H1 (cell line): ENCODE results near the gene FGF14. TPM values are rescaled to one million over a fixed set of nuclear protein-coding genes. Genes with fewer than 3 reads are reported as not detected.

Source experiments
- CTCF ChIA-PET: fragments of 300-600 bp; sonication (Branson Sonifier 250); formaldehyde crosslinking; loops from one replicate; lab custom pipeline; 2021; ENCODE audit not compliant: partially characterized antibody; lab: Charles Lee
- POLR2A ChIA-PET: fragments of 300-600 bp; sonication (Branson Sonifier 250); formaldehyde crosslinking; loops from one replicate; lab custom pipeline; 2021; ENCODE audit warnings: inconsistent platforms; ENCODE audit not compliant: partially characterized antibody; lab: Charles Lee
- DNase-seq, 2 experiments: peaks; one replicate each; pipeline versions ENCODE4 v3.0.0 to v3.0.0-alpha.2; 2010 to 2022; ENCODE audit warnings: low spot score in 2 of 2, low read depth in 1 of 2, mixed read lengths in 1 of 2
- FAIRE-seq: peaks from 2 replicates; lab custom pipeline; 2011; peaks lifted over from hg19 to GRCh38; lab: Jason Lieb, UNC
- H2AFZ ChIP-seq: 2 replicates; pipeline ENCODE4 v1.8.1; 2012; ENCODE audit warnings: low read length, inconsistent platforms
- H2AK5ac ChIP-seq: 2 replicates; pipeline ENCODE4 v1.6.1; 2013; ENCODE audit warnings: low read depth, low read length
- H2BK120ac ChIP-seq: replicated peaks from 2 replicates; pipeline ENCODE3; 2013; ENCODE audit warnings: low read depth, low read length, inconsistent platforms
- H2BK12ac ChIP-seq: 2 replicates; pipeline ENCODE4 v1.6.1; 2013; ENCODE audit warnings: low read depth, low read length
- H2BK15ac ChIP-seq: 2 replicates; pipeline ENCODE4 v1.6.1; 2013; ENCODE audit warnings: low read length
- H2BK20ac ChIP-seq: 2 replicates; pipeline ENCODE4 v1.6.1; 2013; ENCODE audit warnings: low read length
- H2BK5ac ChIP-seq: 2 replicates; pipeline ENCODE4 v1.6.1; 2013; ENCODE audit warnings: low read depth, low read length
- H3K14ac ChIP-seq: 2 replicates; pipeline ENCODE4 v1.6.1; 2013; ENCODE audit warnings: inconsistent platforms; ENCODE audit not compliant: insufficient read length
- H3K18ac ChIP-seq: 2 replicates; pipeline ENCODE4 v1.6.1; 2013; ENCODE audit warnings: low read length; ENCODE audit errors: extremely low read depth
- H3K23ac ChIP-seq: 2 replicates; pipeline ENCODE4 v1.6.1; 2013; ENCODE audit warnings: inconsistent platforms; ENCODE audit not compliant: insufficient read length
- H3K23me2 ChIP-seq: 2 replicates; pipeline ENCODE4 v1.6.1; 2013; ENCODE audit warnings: low read depth, low read length
- H3K27ac ChIP-seq: 2 replicates; pipeline ENCODE4 v1.6.1; 2011; ENCODE audit warnings: low read depth, low read length, inconsistent platforms
- H3K27me3 ChIP-seq, 4 experiments: replicated peaks in 1 of 4; 1 replicate in 1 of 4; 2 replicates in 3 of 4; pipeline versions ENCODE4 v1.6.1 to v1.8.1; 2011 to 2013; ENCODE audit warnings: low read length in 3 of 4, mild to moderate bottlenecking in 3 of 4, inconsistent platforms in 2 of 4, mixed read lengths in 2 of 4, moderate library complexity in 1 of 4; ENCODE audit not compliant: control insufficient read depth in 3 of 4, insufficient read depth in 3 of 4; ENCODE audit errors: extremely low read depth in 1 of 4
- H3K36me3 ChIP-seq, 4 experiments: 2 replicates each; pipeline versions ENCODE4 v1.6.1 to v1.8.1; 2011 to 2013; ENCODE audit warnings: mild to moderate bottlenecking in 4 of 4, low read length in 3 of 4, moderate library complexity in 2 of 4, control low read depth in 1 of 4, inconsistent platforms in 1 of 4; ENCODE audit not compliant: insufficient read depth in 4 of 4, control insufficient read depth in 2 of 4
- H3K4ac ChIP-seq: replicated peaks from 2 replicates; pipeline ENCODE3; 2013; ENCODE audit warnings: low read length, low read depth, mixed read lengths, inconsistent platforms; ENCODE audit not compliant: insufficient read length
- H3K4me1 ChIP-seq, 4 experiments: replicated peaks in 1 of 4; 1 replicate in 1 of 4; 2 replicates in 3 of 4; pipeline versions ENCODE4 v1.6.1 to v1.8.1; 2011 to 2013; ENCODE audit warnings: low read length in 3 of 4, inconsistent platforms in 2 of 4, mixed read lengths in 1 of 4; ENCODE audit not compliant: insufficient read depth in 4 of 4, control insufficient read depth in 3 of 4
- H3K4me2 ChIP-seq, 2 experiments: 2 replicates each; pipeline versions ENCODE4 v1.6.1 to v1.8.1; 2011 to 2013; ENCODE audit warnings: low read depth in 2 of 2, low read length in 2 of 2, control low read depth in 1 of 2, inconsistent platforms in 1 of 2, mild to moderate bottlenecking in 1 of 2; ENCODE audit not compliant: insufficient read depth in 1 of 2
- H3K4me3 ChIP-seq, 4 experiments: fragments of 200-600, 300-600 bp in 1 of 4; sonication (generic), shearing (Covaris generic), sonication (Bioruptor Twin) in 1 of 4; 2 replicates each; pipeline versions ENCODE4 v1.5.1 to v1.8.1; 2011 to 2016; ENCODE audit warnings: low read length in 4 of 4, low read depth in 3 of 4, control low read depth in 2 of 4, inconsistent platforms in 2 of 4, mild to moderate bottlenecking in 2 of 4, mixed read lengths in 1 of 4, moderate library complexity in 1 of 4; ENCODE audit not compliant: insufficient read depth in 2 of 4; ENCODE audit errors: extremely low read depth in 1 of 4
- H3K56ac ChIP-seq: replicated peaks from 2 replicates; pipeline ENCODE3; 2013; ENCODE audit warnings: low read depth, mild to moderate bottlenecking, mixed read lengths, low read length, inconsistent platforms; ENCODE audit not compliant: insufficient read length
- H3K79me1 ChIP-seq: 2 replicates; pipeline ENCODE4 v1.6.1; 2013; ENCODE audit warnings: low read depth, low read length, control low read depth
- H3K79me2 ChIP-seq, 2 experiments: 2 replicates each; pipeline versions ENCODE4 v1.6.1 to v1.8.1; 2012 to 2013; ENCODE audit warnings: low read length in 2 of 2, mild to moderate bottlenecking in 2 of 2, inconsistent platforms in 1 of 2; ENCODE audit not compliant: insufficient read depth in 2 of 2, control insufficient read depth in 1 of 2
- H3K9ac ChIP-seq, 4 experiments: replicated peaks in 1 of 4; 1 replicate in 1 of 4; 2 replicates in 3 of 4; pipeline versions ENCODE4 v1.6.1 to v1.8.1; 2011 to 2013; ENCODE audit warnings: low read depth in 3 of 4, low read length in 3 of 4, control low read depth in 2 of 4, mild to moderate bottlenecking in 2 of 4, moderate library complexity in 2 of 4, inconsistent platforms in 1 of 4; ENCODE audit errors: extremely low read depth in 1 of 4
- H3K9me3 ChIP-seq, 2 experiments: 2 replicates each; pipeline versions ENCODE4 v1.6.1 to v1.8.1; 2012 to 2013; ENCODE audit warnings: mild to moderate bottlenecking in 2 of 2, moderate library complexity in 2 of 2, control low read depth in 1 of 2, inconsistent platforms in 1 of 2, low read depth in 1 of 2, low read length in 1 of 2, mixed read lengths in 1 of 2; ENCODE audit not compliant: insufficient read depth in 2 of 2
- H4K20me1 ChIP-seq, 2 experiments: replicated peaks in 1 of 2; 2 replicates each; pipeline versions ENCODE3 to v1.8.1; 2011 to 2013; ENCODE audit warnings: inconsistent platforms in 2 of 2, low read length in 2 of 2, mild to moderate bottlenecking in 1 of 2; ENCODE audit not compliant: insufficient read depth in 2 of 2, control insufficient read depth in 1 of 2
- H4K5ac ChIP-seq: 2 replicates; pipeline ENCODE4 v1.6.1; 2013; ENCODE audit warnings: low read length, low read depth, mixed read lengths, inconsistent platforms; ENCODE audit not compliant: insufficient read length
- H4K8ac ChIP-seq: 2 replicates; pipeline ENCODE4 v1.8.0; 2013; ENCODE audit warnings: mild to moderate bottlenecking, moderate library complexity, low read length, inconsistent platforms; ENCODE audit not compliant: insufficient read depth; ENCODE audit errors: extremely low read depth
- H4K91ac ChIP-seq: replicated peaks from 2 replicates; pipeline ENCODE3; 2013; ENCODE audit warnings: low read length, mixed read lengths, inconsistent platforms; ENCODE audit not compliant: insufficient read length
- CHD1 ChIP-seq: IDR thresholded peaks from 2 replicates; pipeline ENCODE4 v1.6.1; 2012; ENCODE audit warnings: low read depth, low read length, improper control_type of control experiment
- FOSL1 ChIP-seq: IDR thresholded peaks from 2 replicates; pipeline ENCODE4 v1.6.1; 2011; ENCODE audit warnings: mild to moderate bottlenecking, low read depth, low read length, moderate library complexity; ENCODE audit not compliant: insufficient read depth
- HDAC2 ChIP-seq, 2 experiments: fragments of 300-600 bp in 1 of 2; sonication (generic) in 1 of 2; IDR thresholded peaks; 2 replicates each; pipeline ENCODE4 v1.6.1; 2011 to 2012; ENCODE audit warnings: low read depth in 2 of 2, low read length in 2 of 2, mild to moderate bottlenecking in 2 of 2, moderate library complexity in 2 of 2, borderline replicate concordance in 1 of 2, inconsistent platforms in 1 of 2
- HDAC6 ChIP-seq: IDR thresholded peaks from one replicate; pipeline ENCODE4 v1.7.1; 2012; ENCODE audit warnings: low read depth, mild to moderate bottlenecking, inconsistent platforms, low read length, moderate library complexity
- NANOG ChIP-seq: IDR thresholded peaks from 2 replicates; pipeline ENCODE4 v1.6.1; 2011; ENCODE audit warnings: low read length, low read depth, mild to moderate bottlenecking, inconsistent platforms; ENCODE audit not compliant: insufficient read depth, poor library complexity, severe bottlenecking
- POLR2A ChIP-seq, 2 experiments: IDR thresholded peaks; 1 replicate in 1 of 2; 2 replicates in 1 of 2; pipeline ENCODE4 v1.6.1; 2011; ENCODE audit warnings: low read depth in 2 of 2, low read length in 2 of 2, mild to moderate bottlenecking in 2 of 2; ENCODE audit errors: control extremely low read depth in 1 of 2
- POU5F1 ChIP-seq: IDR thresholded peaks from 2 replicates; pipeline ENCODE4 v1.6.1; 2011; ENCODE audit warnings: low read depth, mild to moderate bottlenecking, low read length, moderate library complexity
- RNF2 ChIP-seq: fragments of 200-900, 300-1000 bp; sonication (generic); IDR thresholded peaks from 2 replicates; pipeline ENCODE4 v1.7.1; 2016; ENCODE audit warnings: borderline replicate concordance, low read depth, mild to moderate bottlenecking, antibody characterized with exemption, low read length; ENCODE audit not compliant: poor library complexity, severe bottlenecking; ENCODE audit errors: missing control alignments
- SIRT6 ChIP-seq: IDR thresholded peaks from one replicate; pipeline ENCODE4 v1.7.1; 2012; ENCODE audit warnings: low read length, inconsistent platforms
- SRF ChIP-seq: IDR thresholded peaks from 2 replicates; pipeline ENCODE4 v1.6.1; 2011; ENCODE audit warnings: mild to moderate bottlenecking, low read depth, low read length, moderate library complexity
- TAF7 ChIP-seq: optimal IDR thresholded peaks from 2 replicates; pipeline ENCODE3; 2011; ENCODE audit warnings: low read depth, mild to moderate bottlenecking, inconsistent platforms, low read length, moderate library complexity, borderline replicate concordance
- polyA plus RNA-seq, 7 experiments: library from polyadenylated mRNA; depleted of rRNA in 3 of 7; stranded (reverse) in 5 of 7; unstranded in 2 of 7; fragments of >200 nt in 5 of 7; fragments of 200-250 nt in 2 of 7; gene quantifications; 1 replicate in 5 of 7; 2 replicates in 1 of 7; 4 replicates in 1 of 7; pipeline versions ENCODE4 v1.2.1 to v1.2.3, GENCODE V29; 2011 to 2013; ENCODE audit warnings: missing spikeins in 2 of 7, mixed read lengths in 2 of 7
- total RNA-seq: library from RNA; stranded (reverse); fragmentation: NEBNext Ultra II Directional; extraction: Animal tissue kit (Norgen Biotek cat#: 25700); gene quantifications from 2 replicates; pipeline ENCODE4 v1.2.1, GENCODE V29; 2021
- TF ChIP-seq, protein P1 (sequence below): IDR thresholded peaks from 2 replicates; pipeline ENCODE4 v1.6.1; 2012; ENCODE audit warnings: inconsistent platforms
- TF ChIP-seq, protein P2 (sequence below): IDR thresholded peaks from 2 replicates; pipeline ENCODE4 v1.6.1; 2011; ENCODE audit warnings: low read length, improper control_type of control experiment

The FGF14 gene
- total and polyA plus RNA-seq, 2 of the 8 experiments (the other 6 are each of a cell fraction or from before 2014, with no cell fraction given), result 0.05 to 0.58 TPM

DNA sequence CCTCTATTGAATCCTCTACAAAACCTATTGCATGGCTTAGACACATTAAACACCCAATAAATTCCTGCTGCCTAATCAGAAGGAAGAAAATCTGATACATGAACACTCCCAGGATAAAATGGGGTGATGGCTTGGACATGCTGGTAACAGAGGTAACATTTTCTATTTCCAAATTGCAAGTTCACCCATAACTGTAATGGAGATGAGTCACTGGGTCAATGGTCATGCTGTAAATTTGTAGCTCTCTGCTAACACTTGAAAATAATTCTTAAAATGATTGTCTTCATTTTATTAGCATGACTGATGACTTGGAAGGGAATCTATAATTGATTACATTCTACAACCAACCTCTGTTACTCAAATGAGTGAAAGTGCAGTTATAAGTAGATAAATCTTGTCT, 434.1 kb downstream of the FGF14 start:
- no peak for FAIRE-seq
- TF ChIP-seq, protein P1, sequence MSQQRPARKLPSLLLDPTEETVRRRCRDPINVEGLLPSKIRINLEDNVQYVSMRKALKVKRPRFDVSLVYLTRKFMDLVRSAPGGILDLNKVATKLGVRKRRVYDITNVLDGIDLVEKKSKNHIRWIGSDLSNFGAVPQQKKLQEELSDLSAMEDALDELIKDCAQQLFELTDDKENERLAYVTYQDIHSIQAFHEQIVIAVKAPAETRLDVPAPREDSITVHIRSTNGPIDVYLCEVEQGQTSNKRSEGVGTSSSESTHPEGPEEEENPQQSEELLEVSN, result no peak
- TF ChIP-seq NANOG (no peak), SIRT6 (no peak), CHD1 (no peak), POU5F1 (no peak), RNF2 (no peak), POLR2A (IDR thresholded peaks at IDR 0.05; ENCODE audit: control extremely low read depth in 1 of 2, low read depth in 2 of 2, low read length in 2 of 2) (no peak), HDAC6 (no peak), SRF (no peak), FOSL1 (no peak), TAF7 (no peak), HDAC2 (IDR thresholded peaks at IDR 0.05; ENCODE audit: borderline replicate concordance in 1 of 2, low read depth in 2 of 2, low read length in 2 of 2) (no peak)
- TF ChIP-seq, protein P2, sequence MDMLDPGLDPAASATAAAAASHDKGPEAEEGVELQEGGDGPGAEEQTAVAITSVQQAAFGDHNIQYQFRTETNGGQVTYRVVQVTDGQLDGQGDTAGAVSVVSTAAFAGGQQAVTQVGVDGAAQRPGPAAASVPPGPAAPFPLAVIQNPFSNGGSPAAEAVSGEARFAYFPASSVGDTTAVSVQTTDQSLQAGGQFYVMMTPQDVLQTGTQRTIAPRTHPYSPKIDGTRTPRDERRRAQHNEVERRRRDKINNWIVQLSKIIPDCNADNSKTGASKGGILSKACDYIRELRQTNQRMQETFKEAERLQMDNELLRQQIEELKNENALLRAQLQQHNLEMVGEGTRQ, result no peak

More for the DNA sequence above, 434.1 kb downstream of the FGF14 start:
- no peak overlapping the region for H2BK20ac ChIP-seq
- H3K27me3 ChIP-seq, result no peaks in the 10 kb centered on the region
- no peaks in the 10 kb centered on the region for H4K20me1 ChIP-seq
- ChIA-PET POLR2A (no interaction called here), CTCF (interaction anchor here (0.8 to 1.1 kb wide), 2 partner anchors 27 to 123 kb away, joined by 3 read pairs; no protein-coding TSS in a partner anchor)
- no peak overlapping the region for H3K18ac ChIP-seq
- no peak overlapping the region for H2BK120ac ChIP-seq
- no peak overlapping the region for H3K4ac ChIP-seq
- H3K79me2 ChIP-seq, result no peaks in the 10 kb centered on the region
- no peak overlapping the region for H4K8ac ChIP-seq
- no peak overlapping the region for H3K9ac ChIP-seq
- H4K5ac ChIP-seq, result no peak overlapping the region
- no peak overlapping the region for H3K14ac ChIP-seq
- H3K23me2 ChIP-seq, result no peaks in the 10 kb centered on the region
- no peak overlapping the region for H3K56ac ChIP-seq
- H2BK5ac ChIP-seq, result no peak overlapping the region
- H3K9me3 ChIP-seq, result no peaks in the 10 kb centered on the region
- no peak overlapping the region for H3K23ac ChIP-seq
- H3K36me3 ChIP-seq, result no peaks in the 10 kb centered on the region
- H4K91ac ChIP-seq, result no peak overlapping the region
- H3K4me1 ChIP-seq, result peaks cover 0 to 4% (median 1%) of the 10 kb centered on the region in 4 experiments; a peak in 1 of 7 replicates
- no peak overlapping the region for H2AFZ ChIP-seq
- H2AK5ac ChIP-seq, result no peak overlapping the region
- no peak overlapping the region for H2BK15ac ChIP-seq
- H3K4me2 ChIP-seq, result no peak overlapping the region
- no peak overlapping the region for H3K27ac ChIP-seq
- H2BK12ac ChIP-seq, result no peak overlapping the region
- H3K79me1 ChIP-seq, result no peaks in the 10 kb centered on the region
- no peak overlapping the region for H3K4me3 ChIP-seq
- DNase-seq, result no peak
